Raji (cell line): ENCODE data around the gene CDK9.

ENCODE experiments used
- POLR2A ChIP-seq: IDR thresholded peaks from 2 replicates; pipeline ENCODE4 v1.6.1; 2011; ENCODE audit warnings: low read depth, low read length, control low read depth; ENCODE audit not compliant: insufficient read depth

CDK9 gene

DNA sequence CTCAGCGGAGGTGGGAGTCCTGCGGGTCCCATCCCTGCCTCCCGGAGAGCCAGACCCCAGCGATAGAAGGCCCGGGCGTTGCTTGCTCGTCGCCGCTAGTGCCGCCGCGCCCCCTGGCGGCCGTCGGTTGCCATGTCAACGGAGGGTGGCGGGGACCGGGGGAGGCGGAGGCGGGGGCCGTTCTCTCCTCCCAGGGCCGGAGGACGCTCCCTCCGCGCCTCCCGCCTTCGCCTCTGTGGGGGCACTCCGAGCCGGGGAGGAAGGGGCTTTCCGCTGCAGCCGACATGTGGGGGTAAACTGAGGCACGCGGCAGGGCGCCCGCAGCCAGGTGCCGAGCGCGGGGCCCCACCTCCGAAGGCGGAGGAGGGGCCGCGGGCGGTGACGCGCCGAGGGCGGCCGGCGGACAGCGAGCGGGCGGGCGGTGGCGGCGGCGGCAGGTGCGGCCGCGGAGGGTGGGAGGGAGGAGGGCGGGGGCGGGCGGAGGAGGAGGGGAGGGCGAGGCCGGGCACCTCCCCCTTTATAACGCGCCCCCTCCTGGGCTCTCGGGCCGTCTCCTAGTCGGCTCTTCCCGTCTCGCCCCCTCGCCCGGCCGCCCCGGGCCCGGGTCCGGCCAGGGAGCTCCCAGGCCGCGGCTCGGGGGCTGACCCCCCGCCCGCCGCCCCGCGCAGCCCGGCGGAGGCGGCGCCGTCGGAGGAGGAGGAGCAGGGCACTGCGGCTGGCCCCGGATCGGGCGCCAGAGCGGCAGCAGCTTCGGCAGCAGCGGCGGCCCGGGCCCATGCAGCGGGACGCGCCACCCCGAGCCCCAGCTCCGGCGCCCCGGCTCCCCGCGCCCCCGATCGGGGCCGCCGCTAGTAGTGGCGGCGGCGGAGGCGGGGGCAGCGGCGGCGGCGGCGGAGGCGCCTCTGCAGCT lies 556 bp upstream of the CDK9 start:
- TF ChIP-seq POLR2A = peak; percentile 17

GRCh38 chr9:127786773-127787104 lies 905 bp downstream of the CDK9 start:
- TF ChIP-seq POLR2A = no peak

DNA sequence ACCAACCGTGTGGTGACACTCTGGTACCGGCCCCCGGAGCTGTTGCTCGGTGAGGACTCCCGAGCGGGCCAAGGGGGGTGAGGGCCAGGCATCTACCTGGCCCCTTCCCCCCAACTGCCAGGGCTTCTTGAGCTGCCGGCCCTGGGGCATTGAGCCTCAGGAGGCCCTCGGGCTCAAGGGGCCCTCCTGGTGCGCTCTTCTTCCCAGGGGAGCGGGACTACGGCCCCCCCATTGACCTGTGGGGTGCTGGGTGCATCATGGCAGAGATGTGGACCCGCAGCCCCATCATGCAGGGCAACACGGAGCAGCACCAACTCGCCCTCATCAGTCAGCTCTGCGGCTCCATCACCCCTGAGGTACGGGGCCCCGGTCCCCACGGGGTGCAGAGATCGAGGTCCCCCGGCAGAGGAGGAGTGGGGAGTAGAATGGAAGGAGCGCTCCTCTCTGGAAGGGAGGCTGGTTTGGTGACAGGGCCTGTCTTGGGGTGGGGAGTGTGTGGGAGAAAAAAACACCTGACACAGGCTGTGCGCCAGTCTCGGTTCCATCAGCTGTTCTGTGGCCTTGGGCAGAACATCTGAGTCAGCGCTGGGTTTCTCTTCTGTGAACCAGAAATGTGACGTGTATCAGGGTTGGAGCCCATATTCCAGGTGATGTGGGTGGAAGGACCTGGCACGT lies 2.6 kb downstream of the CDK9 start:
- no peak for TF ChIP-seq POLR2A

GRCh38 chr9:127789179-127789578 lies 3.3 kb downstream of the CDK9 start:
- no peak for TF ChIP-seq POLR2A

DNA sequence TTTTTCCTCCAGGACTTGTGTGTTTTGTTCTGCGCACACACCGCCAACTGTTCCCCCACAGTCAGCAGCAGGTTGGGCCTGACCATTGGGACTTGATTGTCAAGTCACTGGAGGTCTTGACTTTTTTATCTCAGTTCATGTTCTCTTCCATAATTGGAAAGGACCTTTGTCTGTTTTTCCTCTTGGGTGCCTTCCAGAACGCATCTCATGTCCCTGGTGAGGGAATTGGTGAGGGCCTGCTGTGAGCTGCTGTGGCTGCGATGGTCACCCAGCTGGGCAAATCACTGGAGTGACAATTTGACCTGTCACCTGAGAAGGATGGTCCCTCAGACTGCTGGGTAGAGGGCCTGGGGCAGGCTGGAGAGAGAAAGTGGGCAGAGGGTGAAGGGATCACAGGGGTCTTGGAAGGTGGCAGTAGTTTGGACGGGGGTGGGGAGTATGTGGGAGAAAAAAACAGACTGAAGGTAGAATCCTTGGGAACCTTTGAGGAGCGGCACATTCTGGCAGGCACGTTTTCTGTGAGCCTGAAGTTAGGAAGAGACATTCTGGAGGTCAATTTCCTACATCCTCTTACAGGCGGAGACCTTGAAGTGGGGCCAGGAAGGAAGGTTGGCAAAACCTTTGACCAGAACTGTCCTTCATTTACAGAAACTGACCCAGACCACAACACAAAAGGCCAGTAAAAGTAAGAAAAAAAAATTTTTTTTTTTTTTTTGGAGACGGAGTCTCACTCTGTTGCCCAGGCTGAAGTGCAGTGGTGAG lies 4.4 kb downstream of the CDK9 start:
- TF ChIP-seq POLR2A = no peak

DNA sequence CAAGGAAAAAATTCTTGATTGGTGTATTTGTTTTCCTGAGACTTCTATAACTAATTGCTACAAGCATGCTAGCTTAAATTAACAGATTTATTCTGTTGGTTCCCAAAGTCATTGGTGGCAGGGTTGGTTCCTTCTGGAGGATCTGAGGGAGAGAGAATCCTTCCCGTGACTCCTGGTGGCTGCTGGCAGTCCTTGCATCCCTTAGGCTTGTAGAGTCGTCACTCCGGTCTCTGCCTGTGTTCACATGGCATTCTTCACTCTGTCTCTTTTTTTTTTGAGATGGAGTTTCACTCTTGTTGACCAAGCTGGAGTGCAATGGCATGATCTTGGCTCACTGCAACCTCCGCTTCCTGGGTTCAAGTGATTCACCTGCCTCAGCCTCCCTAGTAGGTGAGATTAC lies 5.3 kb downstream of the CDK9 start:
- no peak for TF ChIP-seq POLR2A

- no peak for TF ChIP-seq POLR2A
Measured at GRCh38 chr9:127792417-127793031, 6.7 kb downstream of the CDK9 start.

GRCh38 chr9:127793093-127793708 lies 7.4 kb downstream of the CDK9 start:
- TF ChIP-seq POLR2A = no peak

- no peak; the same call in 1 of the 2 replicates for TF ChIP-seq POLR2A
Measured at GRCh38 chr9:127794001-127794791, 8.4 kb downstream of the CDK9 start.

GRCh38 chr9:127796225-127796813 lies 10.5 kb downstream of the CDK9 start:
- TF ChIP-seq POLR2A = peak; percentile 27

- no peak for TF ChIP-seq POLR2A
Measured at GRCh38 chr9:127796852-127797370, 11.1 kb downstream of the CDK9 start.

DNA sequence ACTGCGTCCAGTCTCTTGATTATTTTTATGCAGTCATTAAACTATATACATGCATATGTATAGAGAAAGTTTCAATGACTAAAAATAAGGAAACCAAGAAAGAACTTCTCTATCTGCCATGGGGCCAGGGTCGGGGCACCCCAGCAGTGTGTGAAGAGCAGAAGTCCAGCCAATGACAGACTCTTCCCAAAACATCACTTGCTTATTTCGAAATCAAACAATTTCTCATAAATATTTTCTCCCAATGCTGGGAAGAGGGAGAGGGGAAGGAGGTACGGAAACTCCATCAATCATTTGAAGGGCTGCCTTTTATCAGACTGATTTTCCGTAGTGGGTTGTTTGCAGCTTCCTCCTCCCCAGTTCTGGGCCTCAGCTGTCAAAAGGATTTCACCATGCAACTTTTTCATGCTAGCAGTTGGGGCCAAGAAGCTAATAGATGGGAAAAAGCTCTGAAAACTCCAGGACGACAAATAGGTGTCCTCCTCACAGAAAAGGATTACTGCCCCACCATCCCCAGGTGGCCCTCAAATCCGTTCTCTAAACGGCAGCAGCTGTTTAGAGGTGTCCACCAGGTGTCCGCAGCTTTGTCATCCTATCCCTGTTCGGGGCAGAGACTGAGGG lies 16.2 kb downstream of the CDK9 start:
- TF ChIP-seq POLR2A = no peak
